GM06990 (cell line): ENCODE results near the gene SPCS3.

ENCODE experiments used
- DNase-seq: peaks from one replicate; pipeline ENCODE4 v3.0.0-alpha.2; 2011; ENCODE audit not compliant: insufficient read length; ENCODE audit errors: extremely low read depth
- H3K27me3 ChIP-seq: replicated peaks from 2 replicates; pipeline ENCODE4 v1.6.0; 2011; ENCODE audit warnings: low read length; ENCODE audit not compliant: control insufficient read depth, insufficient read depth
- H3K36me3 ChIP-seq: 2 replicates; pipeline ENCODE4 v1.5.1; 2011; ENCODE audit warnings: low read length; ENCODE audit not compliant: control insufficient read depth, insufficient read depth
- H3K4me3 ChIP-seq: replicated peaks from 2 replicates; pipeline ENCODE4 v1.5.1; 2011; ENCODE audit warnings: low read depth, mild to moderate bottlenecking, control low read depth, low read length
- TF ChIP-seq, protein P1 (sequence below): IDR thresholded peaks from 2 replicates; pipeline ENCODE4 v1.5.1; 2011; ENCODE audit warnings: low read length, control low read depth, mild to moderate bottlenecking, inconsistent platforms; ENCODE audit not compliant: insufficient read depth, poor library complexity, severe bottlenecking

SPCS3 gene

DNA sequence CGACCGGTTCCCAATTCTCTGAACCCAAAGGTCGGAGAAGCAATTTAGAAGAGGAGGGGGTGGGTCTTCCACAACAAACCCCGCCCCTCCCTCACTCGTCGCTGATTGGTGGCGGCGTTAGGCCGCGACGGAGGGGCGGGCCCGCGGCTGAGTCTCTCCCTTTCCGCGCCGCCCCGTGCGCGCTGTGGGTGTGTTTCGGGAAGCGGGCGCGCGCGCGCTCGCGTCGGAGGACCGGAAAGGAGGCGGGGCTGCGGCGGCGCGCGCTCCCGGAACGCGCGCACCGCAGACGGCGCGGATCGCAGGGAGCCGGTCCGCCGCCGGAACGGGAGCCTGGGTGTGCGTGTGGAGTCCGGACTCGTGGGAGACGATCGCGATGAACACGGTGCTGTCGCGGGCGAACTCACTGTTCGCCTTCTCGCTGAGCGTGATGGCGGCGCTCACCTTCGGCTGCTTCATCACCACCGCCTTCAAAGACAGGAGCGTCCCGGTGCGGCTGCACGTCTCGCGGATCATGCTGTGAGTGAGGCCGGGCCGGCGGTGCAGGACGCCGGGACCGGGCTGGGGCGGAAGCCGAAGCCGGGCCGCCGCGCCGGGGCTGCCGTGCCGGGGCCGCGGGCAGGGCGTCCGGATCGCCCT lies at the start of gene SPCS3:
Gene SPCS3, plus strand, starts transcription at position 263 of the 636 bp plus-strand sequence. Its CDS starts 111 bp downstream, at position 374.
- H3K36me3 ChIP-seq, result no peaks in the 10 kb centered on the region

DNA sequence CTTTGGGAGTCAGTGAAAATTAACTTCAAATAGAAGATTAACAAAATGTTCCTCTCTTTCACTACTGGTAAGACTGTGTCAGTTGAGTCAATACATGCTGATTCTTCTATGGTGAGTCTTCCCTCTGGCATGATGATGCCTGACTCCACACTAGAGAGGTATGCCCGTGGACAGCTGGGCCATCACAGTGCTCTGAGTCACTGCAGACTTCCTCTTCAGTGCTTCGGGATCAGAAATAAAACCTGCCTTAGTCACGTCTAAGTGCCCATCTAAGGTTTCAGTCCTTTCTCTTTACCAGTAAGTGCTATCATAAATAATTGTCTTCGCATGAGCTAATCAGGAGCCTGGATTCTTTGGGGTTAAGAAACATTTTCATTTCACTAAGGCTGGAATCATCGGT lies 49.1 kb upstream of the SPCS3 start:
- Histone ChIP-seq H3K27me3 (no peaks in the 10 kb centered on the region; the same call in 1 of the 2 replicates), H3K4me3 (no peak overlapping the region), H3K36me3 (no peaks in the 10 kb centered on the region)
- TF ChIP-seq, protein P1, sequence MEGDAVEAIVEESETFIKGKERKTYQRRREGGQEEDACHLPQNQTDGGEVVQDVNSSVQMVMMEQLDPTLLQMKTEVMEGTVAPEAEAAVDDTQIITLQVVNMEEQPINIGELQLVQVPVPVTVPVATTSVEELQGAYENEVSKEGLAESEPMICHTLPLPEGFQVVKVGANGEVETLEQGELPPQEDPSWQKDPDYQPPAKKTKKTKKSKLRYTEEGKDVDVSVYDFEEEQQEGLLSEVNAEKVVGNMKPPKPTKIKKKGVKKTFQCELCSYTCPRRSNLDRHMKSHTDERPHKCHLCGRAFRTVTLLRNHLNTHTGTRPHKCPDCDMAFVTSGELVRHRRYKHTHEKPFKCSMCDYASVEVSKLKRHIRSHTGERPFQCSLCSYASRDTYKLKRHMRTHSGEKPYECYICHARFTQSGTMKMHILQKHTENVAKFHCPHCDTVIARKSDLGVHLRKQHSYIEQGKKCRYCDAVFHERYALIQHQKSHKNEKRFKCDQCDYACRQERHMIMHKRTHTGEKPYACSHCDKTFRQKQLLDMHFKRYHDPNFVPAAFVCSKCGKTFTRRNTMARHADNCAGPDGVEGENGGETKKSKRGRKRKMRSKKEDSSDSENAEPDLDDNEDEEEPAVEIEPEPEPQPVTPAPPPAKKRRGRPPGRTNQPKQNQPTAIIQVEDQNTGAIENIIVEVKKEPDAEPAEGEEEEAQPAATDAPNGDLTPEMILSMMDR, result no peak
- no peak for DNase-seq

More for the DNA sequence above, at the start of gene SPCS3:
- peak within 1 kb of the TSS; percentile 98 for H3K4me3 ChIP-seq
- no peaks in the 10 kb centered on the region for H3K27me3 ChIP-seq
- TF ChIP-seq, protein P1, result no peak
- peak; percentile 96 for DNase-seq

DNA sequence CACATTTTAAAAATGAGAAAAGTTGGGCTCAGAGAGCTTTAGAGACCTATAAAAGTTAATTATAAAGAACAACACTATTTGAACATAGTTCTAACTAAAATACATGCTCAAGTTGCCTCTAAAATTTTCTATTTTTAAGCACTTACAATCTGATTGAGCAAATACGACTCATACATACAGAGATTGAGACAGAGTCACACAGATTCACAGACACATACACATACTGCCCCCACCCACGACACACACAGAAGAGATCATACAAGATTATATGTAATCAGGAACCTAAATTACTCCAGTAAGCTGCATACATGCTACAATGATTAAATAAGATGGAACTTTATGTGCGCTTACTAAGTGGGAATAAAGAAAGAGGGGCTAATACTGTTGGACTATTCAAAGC lies 48.0 kb upstream of the SPCS3 start:
- TF ChIP-seq, protein P1, result no peak
- Histone ChIP-seq H3K36me3 (no peaks in the 10 kb centered on the region), H3K4me3 (no peak overlapping the region), H3K27me3 (no peaks in the 10 kb centered on the region; the same call in 1 of the 2 replicates)
- no peak for DNase-seq

DNA sequence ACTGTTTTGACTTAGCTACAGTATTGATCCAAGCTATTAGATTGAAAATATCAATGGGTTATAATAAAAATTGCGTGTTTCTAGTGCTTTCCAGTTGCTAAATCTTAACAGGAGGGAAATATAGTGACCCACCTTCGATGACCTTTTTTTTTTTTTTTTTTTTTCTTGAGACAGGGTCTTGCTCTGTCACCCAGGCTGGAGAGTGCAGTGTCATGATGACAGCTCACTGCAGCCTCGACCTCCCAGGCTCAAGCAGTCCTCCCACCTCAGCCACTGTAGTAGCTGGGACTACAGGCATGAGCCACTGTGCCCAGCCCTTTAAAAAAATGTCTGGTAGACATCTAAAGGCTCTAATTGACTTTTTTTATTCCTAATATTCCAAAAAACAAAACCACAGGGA lies 47.0 kb upstream of the SPCS3 start:
- H3K4me3 ChIP-seq, result no peak overlapping the region
- TF ChIP-seq, protein P1, result no peak
- no peaks in the 10 kb centered on the region for H3K36me3 ChIP-seq
- H3K27me3 ChIP-seq, result no peaks in the 10 kb centered on the region; the same call in 1 of the 2 replicates
- no peak for DNase-seq

DNA sequence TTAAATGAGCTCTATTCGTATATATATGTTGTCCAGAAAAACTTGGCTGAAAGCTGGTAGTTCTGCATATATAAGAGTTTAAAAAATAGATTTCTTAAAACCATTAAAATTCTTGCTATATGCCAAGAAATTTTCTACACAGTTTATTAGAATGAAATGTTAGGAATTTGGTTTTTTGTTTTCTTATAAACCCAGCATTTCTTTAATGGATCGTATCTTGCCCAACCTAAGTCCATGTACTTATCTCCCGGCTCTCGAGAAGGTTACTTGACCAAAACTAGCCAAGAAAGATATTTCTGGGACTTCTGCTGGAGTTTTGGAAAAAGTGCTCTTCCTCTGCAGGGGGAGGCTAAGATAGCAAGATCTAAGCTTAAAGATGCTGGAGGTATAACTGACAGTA lies 46.0 kb upstream of the SPCS3 start:
- no peaks in the 10 kb centered on the region for H3K36me3 ChIP-seq
- TF ChIP-seq, protein P1, result no peak
- no peaks in the 10 kb centered on the region; the same call in 1 of the 2 replicates for H3K27me3 ChIP-seq
- no peak for DNase-seq
- H3K4me3 ChIP-seq, result no peak overlapping the region
